Caki2 (cell line): ENCODE data around the gene SDSL. TPM values are rescaled to one million over a fixed set of nuclear protein-coding genes. Genes with fewer than 3 reads are reported as not detected.
A peak's percentile ranks its signal among the peaks of the same experiment; 100 is the strongest.

Experiments
- DNase-seq: peaks from one replicate; pipeline ENCODE4 v3.0.0-alpha.2; 2015; ENCODE audit warnings: low read depth
- in situ Hi-C: cut with HindIII; loops from 2 replicates; pipeline ENCODE4 v1.10.0; 2016; ENCODE audit warnings: low sequenced_read_pairs, low pct_unique_long_range_greater_than_20kb, mixed read lengths
- total RNA-seq: library from RNA; depleted of rRNA; stranded (reverse); fragments of >200 nt; shearing (Covaris generic); gene quantifications from 2 replicates; pipeline ENCODE4 v1.2.3, GENCODE V29; 2014; ENCODE audit warnings: low replicate concordance

Gene SDSL
- total RNA-seq, 1 experiment from 2014 or later, result 32.2 TPM

- DNase-seq, result peak; percentile 18
- in situ Hi-C loops, result no loop called here
Measured at GRCh38 chr12:113392988-113393579, 29.1 kb upstream of the SDSL start.

GRCh38 chr12:113393749-113394148 is 28.4 kb upstream of the SDSL start:
- DNase-seq, result no peak
- in situ Hi-C loops, result no loop called here

GRCh38 chr12:113395119-113395518 is 27.1 kb upstream of the SDSL start:
- no peak for DNase-seq
- in situ Hi-C loops, result no loop called here

GRCh38 chr12:113396200-113396599 is 26.0 kb upstream of the SDSL start:
- DNase-seq, result no peak
- in situ Hi-C loops, result no loop called here

- in situ Hi-C loops, result no loop called here
- no peak for DNase-seq
Measured at GRCh38 chr12:113396828-113397496, 25.2 kb upstream of the SDSL start.

GRCh38 chr12:113397497-113398197 is 24.5 kb upstream of the SDSL start:
- no peak for DNase-seq
- in situ Hi-C loops, result no loop called here

- DNase-seq, result no peak
- in situ Hi-C loops, result no loop called here
Measured at GRCh38 chr12:113398346-113399290, 23.6 kb upstream of the SDSL start.

- in situ Hi-C loops, result no loop called here
- DNase-seq, result no peak
Measured at GRCh38 chr12:113399490-113399889, 22.7 kb upstream of the SDSL start.

- no peak for DNase-seq
- in situ Hi-C loops, result no loop called here
Measured at GRCh38 chr12:113400362-113400761, 21.8 kb upstream of the SDSL start.

GRCh38 chr12:113401066-113402000 is 20.8 kb upstream of the SDSL start:
- in situ Hi-C loops, result no loop called here

GRCh38 chr12:113402586-113403260 is 19.5 kb upstream of the SDSL start:
- in situ Hi-C loops, result no loop called here
- no peak for DNase-seq

More at GRCh38 chr12:113401066-113402000, 20.8 kb upstream of the SDSL start:
- DNase-seq, result no peak

- in situ Hi-C loops, result no loop called here
- DNase-seq, result no peak
Measured at GRCh38 chr12:113403435-113404415, 18.5 kb upstream of the SDSL start, which contains the start of gene SDS. SDS (minus strand) TSS chr12:113403887; CDS start chr12:113399708, 4,179 bp downstream.

- DNase-seq, result no peak
- in situ Hi-C loops, result no loop called here
Measured at GRCh38 chr12:113405694-113406093, 16.5 kb upstream of the SDSL start.

- in situ Hi-C loops, result no loop called here
Measured at GRCh38 chr12:113407931-113408600, 14.1 kb upstream of the SDSL start.

GRCh38 chr12:113408756-113409298 is 13.4 kb upstream of the SDSL start:
- no peak for DNase-seq
- in situ Hi-C loops, result no loop called here

More at GRCh38 chr12:113407931-113408600, 14.1 kb upstream of the SDSL start:
- no peak for DNase-seq
